H9 (cell line): ENCODE results near the gene IER2. TPM values are rescaled to one million over a fixed set of nuclear protein-coding genes. Genes with fewer than 3 reads are reported as not detected.

Experiments
- DNase-seq: peaks from one replicate; pipeline ENCODE4 v3.0.0-alpha.2; 2017
- H2AFZ ChIP-seq: one replicate; pipeline ENCODE4 v1.6.1; 2013; ENCODE audit warnings: mild to moderate bottlenecking, low read length, control low read depth, moderate library complexity
- H2AK5ac ChIP-seq: 2 replicates; pipeline ENCODE4 v1.6.1; 2013; ENCODE audit warnings: low read length, control low read depth, mixed read lengths; ENCODE audit not compliant: insufficient read length
- H2BK120ac ChIP-seq: one replicate; pipeline ENCODE4 v1.6.1; 2013; ENCODE audit warnings: low read depth, mild to moderate bottlenecking, low read length, control low read depth, inconsistent platforms; ENCODE audit not compliant: poor library complexity, severe bottlenecking
- H2BK12ac ChIP-seq: 2 replicates; pipeline ENCODE4 v1.6.1; 2013; ENCODE audit warnings: low read length, control low read depth, mixed read lengths, low read depth; ENCODE audit not compliant: insufficient read length
- H2BK15ac ChIP-seq: 2 replicates; pipeline ENCODE4 v1.6.1; 2013; ENCODE audit warnings: low read depth, low read length, control low read depth
- H2BK20ac ChIP-seq: one replicate; pipeline ENCODE4 v1.6.1; 2013; ENCODE audit warnings: low read depth, mild to moderate bottlenecking, low read length, control low read depth, inconsistent platforms; ENCODE audit not compliant: poor library complexity, severe bottlenecking
- H2BK5ac ChIP-seq: 2 replicates; pipeline ENCODE4 v1.6.1; 2013; ENCODE audit warnings: low read length, control low read depth, mixed read lengths; ENCODE audit not compliant: insufficient read length
- H3K14ac ChIP-seq: 2 replicates; pipeline ENCODE4 v1.6.1; 2013; ENCODE audit warnings: low read length, control low read depth; ENCODE audit not compliant: insufficient read depth
- H3K18ac ChIP-seq: 2 replicates; pipeline ENCODE4 v1.6.1; 2013; ENCODE audit warnings: low read depth, mild to moderate bottlenecking, mixed read lengths, low read length, control low read depth; ENCODE audit not compliant: insufficient read length
- H3K23ac ChIP-seq: 2 replicates; pipeline ENCODE4 v1.6.1; 2013; ENCODE audit warnings: low read length, control low read depth, mixed read lengths, low read depth; ENCODE audit not compliant: insufficient read length
- H3K23me2 ChIP-seq: 2 replicates; pipeline ENCODE4 v1.6.1; 2013; ENCODE audit warnings: low read depth, mild to moderate bottlenecking, mixed read lengths, low read length, control low read depth; ENCODE audit not compliant: insufficient read length, poor library complexity, severe bottlenecking
- H3K27ac ChIP-seq: 2 replicates; pipeline ENCODE4 v1.5.1; 2013; ENCODE audit warnings: low read length, control low read depth, mixed read lengths, low read depth; ENCODE audit not compliant: insufficient read length
- H3K27me3 ChIP-seq: 2 replicates; pipeline ENCODE4 v1.6.1; 2013; ENCODE audit warnings: low read length, control low read depth, inconsistent platforms; ENCODE audit not compliant: insufficient read depth
- H3K4ac ChIP-seq: 2 replicates; pipeline ENCODE4 v1.6.1; 2013; ENCODE audit warnings: low read depth, mild to moderate bottlenecking, control low read depth, inconsistent platforms, low read length, moderate library complexity
- H3K4me1 ChIP-seq: 2 replicates; pipeline ENCODE4 v1.6.1; 2013; ENCODE audit warnings: low read length, control low read depth, inconsistent platforms; ENCODE audit not compliant: insufficient read depth
- H3K4me2 ChIP-seq: 2 replicates; pipeline ENCODE4 v1.6.1; 2013; ENCODE audit warnings: low read length, control low read depth, mixed read lengths; ENCODE audit not compliant: insufficient read length, insufficient read depth
- H3K56ac ChIP-seq: 2 replicates; pipeline ENCODE4 v1.6.1; 2013; ENCODE audit warnings: low read depth, mild to moderate bottlenecking, mixed read lengths, low read length, control low read depth; ENCODE audit not compliant: insufficient read length
- H3K79me1 ChIP-seq: 2 replicates; pipeline ENCODE4 v1.6.1; 2013; ENCODE audit warnings: low read depth, mild to moderate bottlenecking, moderate library complexity, low read length, control low read depth, inconsistent platforms; ENCODE audit not compliant: insufficient read depth, poor library complexity, severe bottlenecking
- H3K79me2 ChIP-seq: 2 replicates; pipeline ENCODE4 v1.6.1; 2013; ENCODE audit warnings: low read length, control low read depth, inconsistent platforms; ENCODE audit not compliant: insufficient read depth
- H3K9ac ChIP-seq: 2 replicates; pipeline ENCODE4 v1.6.1; 2013; ENCODE audit warnings: low read length, control low read depth, mixed read lengths; ENCODE audit not compliant: insufficient read length; ENCODE audit errors: extremely low read depth
- H3K9me3 ChIP-seq: one replicate; pipeline ENCODE4 v1.6.1; 2013; ENCODE audit warnings: low read depth, low read length, inconsistent platforms; ENCODE audit not compliant: control insufficient read depth
- H3T11ph ChIP-seq: one replicate; pipeline ENCODE4 v1.6.1; 2013; ENCODE audit warnings: mild to moderate bottlenecking, low read length, control low read depth, inconsistent platforms
- H4K20me1 ChIP-seq: one replicate; pipeline ENCODE4 v1.6.1; 2013; ENCODE audit not compliant: control insufficient read depth, insufficient read length, insufficient read depth
- H4K5ac ChIP-seq: 2 replicates; pipeline ENCODE4 v1.6.1; 2013; ENCODE audit warnings: low read depth, mild to moderate bottlenecking, mixed read lengths, low read length, control low read depth; ENCODE audit not compliant: insufficient read length
- H4K8ac ChIP-seq: replicated peaks from 2 replicates; pipeline ENCODE4 v1.6.1; 2013; ENCODE audit warnings: low read length, control low read depth, mixed read lengths, low read depth; ENCODE audit not compliant: insufficient read length
- H4K91ac ChIP-seq: 2 replicates; pipeline ENCODE4 v1.6.1; 2013; ENCODE audit warnings: low read depth, mild to moderate bottlenecking, moderate library complexity, mixed read lengths, low read length, control low read depth; ENCODE audit not compliant: insufficient read length
- H3K27ac Mint-ChIP-seq, 3 experiments: 2 replicates in 2 of 3; 3 replicates in 1 of 3; pipeline ENCODE4 v1.8.0; 2020 to 2021; ENCODE audit warnings: mixed read lengths in 3 of 3, mild to moderate bottlenecking in 1 of 3, moderate library complexity in 1 of 3
- H3K27me3 Mint-ChIP-seq: 2 replicates; pipeline ENCODE4 v1.8.0; 2021; ENCODE audit warnings: low read depth, mild to moderate bottlenecking, moderate library complexity, mixed read lengths
- H3K36me3 Mint-ChIP-seq, 3 experiments: 2 replicates in 2 of 3; 3 replicates in 1 of 3; pipeline ENCODE4 v1.8.0; 2020 to 2021; ENCODE audit warnings: low read depth in 3 of 3, mixed read lengths in 3 of 3; ENCODE audit not compliant: insufficient read depth in 1 of 3
- H3K4me1 Mint-ChIP-seq, 2 experiments: 2 replicates each; pipeline ENCODE4 v1.8.0; 2020; ENCODE audit warnings: mixed read lengths in 2 of 2
- H3K4me3 Mint-ChIP-seq, 2 experiments: 2 replicates in 1 of 2; 3 replicates in 1 of 2; pipeline ENCODE4 v1.8.0; 2020 to 2021; ENCODE audit warnings: mild to moderate bottlenecking in 2 of 2, mixed read lengths in 2 of 2, moderate library complexity in 1 of 2
- H3K9me3 Mint-ChIP-seq, 2 experiments: 2 replicates in 1 of 2; 3 replicates in 1 of 2; pipeline ENCODE4 v1.8.0; 2020; ENCODE audit warnings: mild to moderate bottlenecking in 2 of 2, mixed read lengths in 2 of 2, moderate library complexity in 1 of 2
- CTCF ChIP-seq: fragments of 200-600 bp; sonication (generic); conservative IDR thresholded peaks from 3 replicates; pipeline ENCODE4 v1.8.0; 2021; ENCODE audit warnings: antibody characterized with exemption, mild to moderate bottlenecking
- WGBS: extraction: QIAGEN DNeasy Blood & Tissue Kit; methylation state at CpG from one replicate; pipeline ENCODE4 v1.1.7; 2013; ENCODE audit warnings: missing lambda C conversion rate, low lambda C conversion rate, mixed read lengths; ENCODE audit not compliant: insufficient read length; ENCODE audit errors: extremely low coverage; 5-methylcytosine and 5-hydroxymethylcytosine counted together
- total RNA-seq: library from RNA; stranded (reverse); gene quantifications from 2 replicates; pipeline ENCODE4 v1.2.1, GENCODE V29; 2021

The IER2 gene
- total RNA-seq, 1 experiment from 2014 or later: 160 TPM

- Histone ChIP-seq H2BK12ac (no peak overlapping the region), H2AK5ac (no peak overlapping the region), H3K23ac (no peak overlapping the region), H4K20me1 (no peaks in the 10 kb centered on the region), H3T11ph (no peak overlapping the region), H4K5ac (no peak overlapping the region), H3K27ac (no peak overlapping the region), H3K18ac (no peak overlapping the region), H2AFZ (no peak overlapping the region), H2BK20ac (no peak overlapping the region), H3K23me2 (peaks cover 11% of the 10 kb centered on the region), H3K56ac (no peak overlapping the region), H4K8ac (no peak overlapping the region), H3K14ac (no peak overlapping the region), H3K4me1 (peaks cover 11% of the 10 kb centered on the region; the same call in 1 of the 2 replicates), H3K27me3 (no peaks in the 10 kb centered on the region), H3K4me2 (no peak overlapping the region), H3K79me1 (peaks cover 2% of the 10 kb centered on the region), H3K4ac (no peak overlapping the region), H3K9me3 (no peaks in the 10 kb centered on the region), H2BK120ac (no peak overlapping the region), H2BK5ac (no peak overlapping the region), H3K79me2 (peaks cover 62% of the 10 kb centered on the region), H4K91ac (no peak overlapping the region), H2BK15ac (no peak overlapping the region), H3K9ac (no peak overlapping the region)
- H3K27me3 Mint-ChIP-seq: no peaks in the 10 kb centered on the region
- peak overlapping the region; percentile 82 to 93 for H3K4me3 Mint-ChIP-seq
- no peak overlapping the region for H3K27ac Mint-ChIP-seq
- DNase-seq: peak; percentile 13
- TF ChIP-seq CTCF: no peak
- no CpG with 5 or more reads among the region's 9 CpGs for WGBS
- peaks cover 52 to 56% of the 10 kb centered on the region in 2 experiments for H3K4me1 Mint-ChIP-seq
- peaks cover 0 to 1% of the 10 kb centered on the region in 2 experiments; a peak in 2 of 5 replicates for H3K9me3 Mint-ChIP-seq
- H3K36me3 Mint-ChIP-seq: peaks cover 10 to 53% (median 42%) of the 10 kb centered on the region in 3 experiments; a peak in 6 of 7 replicates
These were observed 30.2 kb upstream of the IER2 start for GRCh38 chr19:13120031-13120430.
